ACC112 (cell line): ENCODE results near the gene TBL1XR1.

ENCODE experiments used
- H2AFZ ChIP-seq: fragments of 200-600 bp; sonication (generic); one replicate; pipeline ENCODE4 v1.6.0; 2017; ENCODE audit warnings: antibody characterized with exemption, low read length; ENCODE audit not compliant: unreplicated experiment
- H3K27ac ChIP-seq: fragments of 200-600 bp; sonication (generic); 2 replicates; pipeline ENCODE4 v1.5.1; 2014; ENCODE audit warnings: low read depth, mild to moderate bottlenecking, antibody characterized with exemption, low read length, moderate library complexity
- H3K27me3 ChIP-seq: fragments of 200-600 bp; sonication (generic); 2 replicates; pipeline ENCODE4 v1.6.1; 2014; ENCODE audit warnings: mild to moderate bottlenecking, antibody characterized with exemption, low read length, moderate library complexity, mixed read lengths; ENCODE audit not compliant: insufficient read depth
- H3K36me3 ChIP-seq: fragments of 200-600 bp; sonication (generic); 2 replicates; pipeline ENCODE4 v1.6.1; 2016; ENCODE audit warnings: mild to moderate bottlenecking, antibody characterized with exemption, low read length, moderate library complexity, mixed read lengths; ENCODE audit not compliant: insufficient read depth
- H3K4me1 ChIP-seq: fragments of 200-600 bp; sonication (generic); one replicate; pipeline ENCODE4 v1.6.1; 2016; ENCODE audit warnings: low read length, mixed read lengths; ENCODE audit not compliant: insufficient read depth, unreplicated experiment, control insufficient read depth
- H3K4me3 ChIP-seq: fragments of 200-600 bp; sonication (generic); 2 replicates; pipeline ENCODE4 v1.5.1; 2014; ENCODE audit warnings: mild to moderate bottlenecking, low read depth, low read length
- H3K79me2 ChIP-seq: fragments of 200-600 bp; sonication (generic); one replicate; pipeline ENCODE4 v1.6.0; 2016; ENCODE audit warnings: low read length; ENCODE audit not compliant: control insufficient read depth, unreplicated experiment, insufficient read depth

Gene TBL1XR1

GRCh38 chr3:177154733-177155132, 42.5 kb downstream of the TBL1XR1 start:
- H3K79me2 ChIP-seq, result peaks cover 94% of the 10 kb centered on the region
- no peaks in the 10 kb centered on the region for H3K27me3 ChIP-seq
- H3K36me3 ChIP-seq, result no peaks in the 10 kb centered on the region
- no peak overlapping the region for H2AFZ ChIP-seq
- H3K4me1 ChIP-seq, result peaks cover 20% of the 10 kb centered on the region
- H3K27ac ChIP-seq, result no peak overlapping the region
- H3K4me3 ChIP-seq, result no peak overlapping the region

- peak overlapping the region; percentile 9; the same call in 1 of the 2 replicates for H3K27ac ChIP-seq
- H2AFZ ChIP-seq, result no peak overlapping the region
- 0 out of 2 replicates have a peak overlapping the region, but pooled peaks have one; percentile 10 for H3K4me3 ChIP-seq
- H3K36me3 ChIP-seq, result no peaks in the 10 kb centered on the region
- H3K4me1 ChIP-seq, result peaks cover 33% of the 10 kb centered on the region
- H3K79me2 ChIP-seq, result peaks cover 98% of the 10 kb centered on the region
- no peaks in the 10 kb centered on the region for H3K27me3 ChIP-seq
Observed at GRCh38 chr3:177150970-177151627, 46.2 kb downstream of the TBL1XR1 start.

- peaks cover 98% of the 10 kb centered on the region for H3K79me2 ChIP-seq
Observed at GRCh38 chr3:177150218-177150916, 46.9 kb downstream of the TBL1XR1 start.

GRCh38 chr3:177149106-177149505, 48.2 kb downstream of the TBL1XR1 start:
- H3K4me1 ChIP-seq, result peaks cover 37% of the 10 kb centered on the region
- no peaks in the 10 kb centered on the region for H3K27me3 ChIP-seq
- 0 out of 2 replicates have a peak, but pooled peaks cover 5% of the 10 kb centered on the region for H3K36me3 ChIP-seq
- no peak overlapping the region for H2AFZ ChIP-seq
- H3K27ac ChIP-seq, result no peak overlapping the region
- peaks cover 98% of the 10 kb centered on the region for H3K79me2 ChIP-seq
- no peak overlapping the region for H3K4me3 ChIP-seq

More at GRCh38 chr3:177150218-177150916, 46.9 kb downstream of the TBL1XR1 start:
- Histone ChIP-seq H3K4me1 (peaks cover 33% of the 10 kb centered on the region), H3K36me3 (0 out of 2 replicates have a peak, but pooled peaks cover 5% of the 10 kb centered on the region), H2AFZ (no peak overlapping the region), H3K27ac (peak overlapping the region; percentile 9; the same call in 1 of the 2 replicates), H3K4me3 (peak overlapping the region; percentile 17; the same call in 1 of the 2 replicates), H3K27me3 (no peaks in the 10 kb centered on the region)

- Histone ChIP-seq H3K27ac (no peak overlapping the region), H2AFZ (no peak overlapping the region), H3K36me3 (0 out of 2 replicates have a peak, but pooled peaks cover 5% of the 10 kb centered on the region), H3K4me1 (peaks cover 37% of the 10 kb centered on the region), H3K27me3 (no peaks in the 10 kb centered on the region), H3K4me3 (no peak overlapping the region), H3K79me2 (peaks cover 98% of the 10 kb centered on the region)
Observed at GRCh38 chr3:177147790-177148189, 49.5 kb downstream of the TBL1XR1 start.

- Histone ChIP-seq H3K27ac (no peak overlapping the region), H3K27me3 (no peaks in the 10 kb centered on the region), H2AFZ (no peak overlapping the region), H3K36me3 (0 out of 2 replicates have a peak, but pooled peaks cover 5% of the 10 kb centered on the region), H3K4me1 (peaks cover 35% of the 10 kb centered on the region), H3K4me3 (no peak overlapping the region), H3K79me2 (peaks cover 97% of the 10 kb centered on the region)
Observed at GRCh38 chr3:177146646-177147045, 50.6 kb downstream of the TBL1XR1 start.

GRCh38 chr3:177145954-177146353, 51.3 kb downstream of the TBL1XR1 start:
- no peak overlapping the region for H3K4me3 ChIP-seq
- H3K27me3 ChIP-seq, result no peaks in the 10 kb centered on the region
- H3K27ac ChIP-seq, result no peak overlapping the region
- H3K79me2 ChIP-seq, result peaks cover 96% of the 10 kb centered on the region
- H2AFZ ChIP-seq, result no peak overlapping the region
- H3K4me1 ChIP-seq, result peaks cover 29% of the 10 kb centered on the region
- H3K36me3 ChIP-seq, result 0 out of 2 replicates have a peak, but pooled peaks cover 5% of the 10 kb centered on the region

GRCh38 chr3:177145381-177145780, 51.9 kb downstream of the TBL1XR1 start:
- no peaks in the 10 kb centered on the region for H3K27me3 ChIP-seq
- H3K27ac ChIP-seq, result no peak overlapping the region
- no peak overlapping the region for H2AFZ ChIP-seq
- peaks cover 24% of the 10 kb centered on the region for H3K4me1 ChIP-seq
- peaks cover 95% of the 10 kb centered on the region for H3K79me2 ChIP-seq
- no peak overlapping the region for H3K4me3 ChIP-seq
- 0 out of 2 replicates have a peak, but pooled peaks cover 5% of the 10 kb centered on the region for H3K36me3 ChIP-seq

- no peak overlapping the region for H3K4me3 ChIP-seq
- no peak overlapping the region for H2AFZ ChIP-seq
Observed at GRCh38 chr3:177144922-177145321, 52.4 kb downstream of the TBL1XR1 start.

GRCh38 chr3:177141899-177142646, 55.2 kb downstream of the TBL1XR1 start:
- Histone ChIP-seq H3K79me2 (peaks cover 97% of the 10 kb centered on the region), H3K4me1 (peaks cover 8% of the 10 kb centered on the region), H3K27me3 (no peaks in the 10 kb centered on the region), H3K4me3 (no peak overlapping the region), H3K27ac (no peak overlapping the region), H2AFZ (no peak overlapping the region), H3K36me3 (0 out of 2 replicates have a peak, but pooled peaks cover 5% of the 10 kb centered on the region)

More at GRCh38 chr3:177144922-177145321, 52.4 kb downstream of the TBL1XR1 start:
- H3K36me3 ChIP-seq, result 0 out of 2 replicates have a peak, but pooled peaks cover 5% of the 10 kb centered on the region
- no peaks in the 10 kb centered on the region for H3K27me3 ChIP-seq
- H3K79me2 ChIP-seq, result peaks cover 95% of the 10 kb centered on the region
- peaks cover 19% of the 10 kb centered on the region for H3K4me1 ChIP-seq
- no peak overlapping the region for H3K27ac ChIP-seq
